ENCODE measurements around the gene FAM107B.
"Not testable (repeated sequence)": the region's sequence is repeated elsewhere in the genome, so short reads cannot be mapped to it uniquely, and the experiment has no call there.

Gene FAM107B

DNA sequence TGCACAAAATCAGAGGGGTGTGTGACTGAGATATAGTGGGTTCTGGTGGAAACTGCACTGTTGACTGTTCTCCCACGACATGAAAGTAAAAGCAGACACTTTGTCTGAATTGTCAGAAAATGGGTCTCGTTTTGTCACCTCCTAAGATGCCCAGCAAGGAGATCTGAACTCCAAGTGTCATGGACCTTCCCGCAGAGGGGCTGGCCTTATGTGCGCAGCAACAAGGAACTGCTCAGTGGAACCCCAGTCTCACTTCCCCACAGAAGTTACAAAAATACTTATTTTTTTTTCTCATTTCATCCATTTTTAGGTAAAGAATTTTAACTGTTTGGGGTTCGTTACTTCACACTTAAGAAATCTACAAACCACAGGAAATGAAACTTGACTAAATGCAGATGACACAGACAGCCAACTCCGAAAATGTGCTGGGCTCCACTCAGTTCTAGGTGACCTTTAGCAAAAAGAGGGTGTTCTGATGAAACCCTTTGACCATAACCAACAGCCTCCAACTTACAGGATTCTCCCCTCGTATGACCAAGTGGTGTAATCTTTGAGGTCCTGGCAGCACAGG lies 115.0 kb downstream of the FAM107B start:
- FAIRE-seq = no peak

DNA sequence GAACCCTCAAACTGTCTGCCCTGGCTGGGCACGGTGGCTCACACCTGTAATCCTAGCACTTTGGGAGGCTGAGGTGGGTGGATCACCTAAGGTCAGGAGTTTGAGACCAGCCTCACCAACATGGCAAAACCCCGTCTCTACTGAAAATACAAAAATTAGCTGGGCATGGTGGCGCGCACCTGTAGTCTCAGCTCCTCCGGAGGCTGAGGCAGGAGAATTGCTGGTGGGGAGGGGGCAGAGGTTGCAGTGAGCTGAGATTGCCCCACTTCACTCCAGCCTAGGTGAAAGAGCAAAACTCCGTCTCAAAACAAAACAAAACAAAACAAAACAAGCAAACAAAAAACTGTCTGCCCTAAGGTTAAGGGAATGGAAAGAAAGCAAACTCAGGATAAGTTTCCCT lies 115.6 kb downstream of the FAM107B start:
- not testable (repeated sequence) for FAIRE-seq

DNA sequence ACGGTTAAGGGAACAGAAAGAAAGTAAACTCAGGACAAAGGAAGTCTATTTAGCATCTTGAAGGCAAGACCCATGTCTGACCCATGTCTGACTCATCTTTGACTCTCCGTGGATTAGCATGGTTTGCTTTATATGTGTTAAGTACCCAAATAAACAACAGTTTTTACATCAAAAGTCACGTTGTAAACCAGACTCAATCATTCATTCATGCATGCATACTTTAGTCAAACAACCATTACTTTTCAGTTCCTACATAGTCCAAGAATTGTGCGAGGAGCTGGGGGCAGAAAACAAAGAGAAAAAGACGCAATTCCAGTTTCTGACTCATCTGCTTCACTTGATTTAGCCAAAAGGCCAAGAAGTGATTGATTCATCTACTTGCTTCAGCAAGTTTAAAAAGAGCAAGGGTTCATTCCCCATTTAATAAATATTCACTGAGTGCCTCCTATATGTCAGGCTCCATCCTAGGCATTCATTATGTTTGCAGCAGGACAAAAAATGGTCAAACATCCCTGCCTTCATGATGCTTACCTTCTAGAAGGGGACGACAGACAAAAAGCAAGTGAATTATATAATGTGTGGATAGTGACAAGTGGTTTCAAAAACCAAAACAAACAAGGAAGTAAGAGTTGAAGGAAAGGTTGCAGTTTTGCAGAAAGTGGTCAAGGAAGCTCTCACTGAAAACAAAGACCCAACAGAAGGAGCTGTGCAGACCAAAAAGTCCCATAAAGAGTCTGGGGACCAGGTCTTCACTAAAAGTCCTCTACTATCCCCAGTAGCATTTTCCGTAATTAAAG lies 116.2 kb downstream of the FAM107B start:
- FAIRE-seq = no peak

DNA sequence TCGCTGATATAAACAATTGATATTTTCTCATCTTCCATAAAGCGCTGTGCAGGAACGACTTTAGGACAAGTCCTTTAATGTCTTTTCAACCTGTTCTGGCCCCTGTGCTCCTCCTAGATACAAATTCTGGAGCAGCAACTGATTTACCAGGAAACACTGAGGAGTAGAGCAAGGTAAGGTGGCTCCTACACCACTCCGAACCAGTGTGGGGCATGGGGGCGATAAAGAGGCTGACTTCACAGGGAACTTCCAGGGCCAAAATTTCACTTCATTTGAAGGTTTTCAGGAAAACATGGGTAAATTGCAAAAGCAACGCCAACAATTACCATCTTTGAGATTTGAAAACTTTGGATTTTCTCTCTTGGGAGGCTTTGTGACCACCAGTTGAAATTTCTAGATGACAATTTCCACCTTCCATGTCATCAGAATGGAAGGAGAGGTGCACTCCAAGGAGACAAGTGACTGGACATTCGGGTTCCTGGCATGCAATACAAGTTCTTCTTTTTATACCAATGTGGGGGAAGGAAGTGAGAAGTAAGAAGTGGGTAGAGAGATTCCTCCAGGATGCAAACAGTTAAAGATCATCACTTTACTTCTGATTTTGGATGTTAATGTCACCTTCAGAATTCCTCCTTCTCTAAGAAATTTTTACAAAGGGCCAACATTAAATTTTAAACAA lies 118.5 kb downstream of the FAM107B start:
- FAIRE-seq = no peak

DNA sequence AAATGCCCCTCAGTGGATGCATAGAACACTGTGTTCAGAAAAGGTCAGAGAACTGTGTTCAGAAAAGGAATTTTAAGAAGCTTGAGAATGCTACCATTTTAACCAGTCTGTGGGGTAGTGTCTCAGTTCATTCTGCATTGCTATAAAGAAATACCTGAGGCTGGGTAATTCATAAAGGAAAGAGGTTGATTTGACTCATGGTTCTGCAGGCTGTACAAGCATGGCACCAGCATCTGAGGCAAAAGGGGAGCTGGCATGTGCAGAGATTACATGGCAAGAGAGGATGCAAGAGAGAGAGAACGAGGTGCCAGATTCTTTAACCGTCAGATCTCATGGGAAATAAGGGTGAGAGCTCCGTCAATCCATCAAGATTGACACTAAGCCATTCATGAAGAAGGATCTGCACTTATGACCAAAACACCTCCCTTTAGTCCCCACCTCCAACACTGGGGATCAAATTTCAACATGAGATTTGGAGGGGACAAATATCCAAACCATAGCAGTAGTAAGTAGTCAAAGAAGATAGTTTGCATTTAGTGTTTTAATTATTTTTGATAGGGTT lies 119.8 kb downstream of the FAM107B start:
- no peak for FAIRE-seq

DNA sequence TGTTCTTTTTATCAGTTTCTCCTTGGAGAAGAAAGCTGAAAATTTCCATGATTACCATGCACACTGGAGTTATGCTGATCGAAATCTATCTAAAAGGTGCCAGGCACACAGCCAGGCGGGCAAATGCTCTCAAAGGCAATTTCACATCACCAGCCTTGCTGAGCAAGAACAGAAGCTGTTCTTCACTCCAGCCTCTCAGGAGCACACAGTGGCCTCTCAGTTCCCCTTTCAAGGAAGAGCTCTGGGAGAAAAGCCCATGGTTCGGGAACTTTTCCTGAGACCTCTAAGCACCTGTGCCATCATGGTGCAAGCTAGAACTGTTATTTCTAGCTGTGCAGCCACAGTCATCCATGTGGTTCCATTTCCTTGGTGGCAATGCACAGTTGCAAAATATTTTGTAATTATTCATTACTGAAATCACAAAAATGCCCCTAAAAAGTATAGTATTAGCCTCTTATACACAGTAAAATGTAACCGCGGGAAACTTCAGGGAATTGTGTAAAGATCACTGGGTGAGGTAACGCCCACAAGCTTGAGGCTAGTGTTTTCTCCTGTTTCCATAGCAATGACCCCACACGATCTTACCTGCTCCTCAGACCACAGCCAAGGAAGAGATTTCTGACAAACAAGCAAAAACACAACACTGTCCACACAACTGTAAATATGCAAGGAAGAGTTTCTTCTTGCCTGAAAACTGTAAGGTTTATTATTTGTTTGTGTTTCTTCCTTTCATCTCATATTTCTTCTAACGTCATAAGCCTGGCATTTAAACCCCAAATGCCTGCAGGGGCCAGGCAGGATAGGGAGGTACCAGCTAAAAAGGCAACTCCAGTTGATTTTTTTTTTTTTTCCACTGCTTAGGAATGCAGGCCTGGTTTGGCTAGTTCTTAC lies 121.2 kb downstream of the FAM107B start:
- FAIRE-seq = no peak

DNA sequence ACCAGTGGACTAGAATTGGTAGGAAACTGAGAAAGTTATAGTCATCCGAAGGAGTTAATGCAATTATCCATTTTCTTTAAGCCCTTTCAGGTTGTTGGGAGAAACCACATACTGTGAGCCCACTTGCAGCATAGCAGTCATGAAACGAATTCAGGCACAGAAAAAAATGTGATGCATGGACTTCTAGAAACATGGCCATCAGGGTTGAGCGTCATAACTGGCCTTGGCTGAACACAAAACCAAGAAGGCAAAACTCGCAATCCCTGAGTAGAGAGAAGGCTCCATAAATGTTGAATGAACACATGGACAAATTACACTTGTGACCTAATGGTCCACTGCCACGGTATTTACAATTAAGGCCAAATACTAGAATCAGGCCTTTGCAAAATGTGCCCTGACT lies 121.9 kb downstream of the FAM107B start:
- no peak for FAIRE-seq

DNA sequence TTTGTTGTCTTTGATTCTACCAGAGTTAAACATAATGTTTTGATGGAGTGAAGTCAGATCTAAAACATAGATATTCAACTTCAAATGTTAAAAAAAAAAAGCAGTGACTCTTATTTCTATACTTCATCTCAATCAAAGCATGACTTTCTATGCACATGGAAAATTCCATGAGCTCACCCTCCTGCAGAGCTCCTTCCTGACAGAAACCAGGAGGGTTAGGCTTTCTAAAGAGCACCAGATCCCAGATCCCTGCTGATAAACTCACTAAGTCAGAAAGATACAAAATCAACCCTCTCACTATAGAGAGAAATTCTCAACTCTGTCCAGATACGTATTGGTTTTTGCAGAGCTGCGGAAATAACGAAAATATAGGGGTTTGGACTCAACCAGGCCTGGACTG lies 122.6 kb downstream of the FAM107B start:
- FAIRE-seq = no peak

DNA sequence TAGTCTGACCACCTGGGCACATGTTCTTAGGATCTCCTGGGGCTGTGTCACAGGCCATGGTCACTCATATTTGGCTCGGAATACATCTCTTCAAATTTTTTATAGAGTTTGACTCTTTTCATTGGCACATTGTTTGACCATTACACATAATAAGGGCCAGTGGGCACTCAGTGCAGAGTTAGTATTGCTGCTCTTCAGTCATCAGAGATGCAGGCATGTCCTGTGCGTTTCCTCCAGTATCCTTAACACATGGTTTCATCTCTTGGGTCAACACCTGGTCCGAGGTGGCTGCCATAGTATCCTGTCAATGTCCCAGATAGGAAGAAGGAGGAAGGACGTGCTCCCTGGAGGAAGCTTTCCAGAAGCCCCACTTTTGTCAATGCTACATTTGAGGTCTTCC lies 125.0 kb downstream of the FAM107B start:
- no peak for FAIRE-seq

DNA sequence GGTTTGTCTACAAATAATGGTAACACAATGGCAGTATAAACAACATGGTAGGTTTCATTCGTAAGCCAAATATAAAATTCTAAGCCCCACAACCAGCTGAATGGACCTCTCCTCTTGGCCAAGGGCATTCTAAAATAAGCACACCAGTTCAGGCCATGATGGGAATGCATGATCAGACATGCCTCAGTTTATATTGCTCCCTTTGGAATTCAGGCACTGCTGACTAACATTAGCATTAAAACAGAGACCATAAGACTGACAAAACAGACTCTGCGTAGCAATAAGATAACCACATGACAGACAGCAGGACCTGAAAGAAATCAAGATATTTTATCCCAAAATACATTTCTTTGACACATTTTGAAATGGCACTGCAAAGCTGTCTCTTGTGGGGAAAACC lies 125.8 kb downstream of the FAM107B start:
- no peak for FAIRE-seq

DNA sequence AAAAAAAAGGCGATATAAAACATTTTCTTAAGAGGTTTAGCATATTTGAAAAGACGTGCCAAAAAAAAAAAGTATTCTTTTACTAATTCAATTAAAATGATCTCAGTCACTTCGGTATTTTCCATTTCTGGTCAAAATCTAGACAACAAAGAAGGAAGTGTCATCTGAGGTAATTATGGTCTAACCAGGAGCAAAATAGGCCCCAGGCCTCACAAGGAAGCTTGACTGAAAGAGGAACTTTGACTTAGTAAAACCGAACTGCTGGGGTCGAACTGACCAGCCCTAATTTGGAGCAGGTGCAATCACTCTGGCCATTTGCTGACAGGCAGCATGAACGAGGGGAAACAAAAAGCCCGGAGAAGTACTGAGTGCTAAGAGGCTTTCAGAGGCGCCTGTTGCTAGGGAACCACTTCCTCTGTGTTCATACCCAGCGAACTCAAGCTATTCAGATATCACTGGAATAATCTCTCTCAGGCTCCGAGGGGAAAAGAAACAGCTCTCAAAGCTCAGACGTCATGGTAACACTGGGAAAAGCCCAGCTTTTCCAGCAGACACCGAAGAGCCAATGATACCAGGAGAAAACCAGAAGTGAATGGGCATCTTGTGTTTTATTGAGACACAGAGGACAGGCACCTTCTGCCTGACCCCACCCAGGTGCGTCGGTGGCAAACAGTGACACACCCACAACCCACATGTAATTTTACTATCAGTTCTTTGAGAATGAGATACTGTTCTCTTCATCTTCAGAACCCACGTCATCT lies 126.5 kb downstream of the FAM107B start:
- FAIRE-seq = no peak

DNA sequence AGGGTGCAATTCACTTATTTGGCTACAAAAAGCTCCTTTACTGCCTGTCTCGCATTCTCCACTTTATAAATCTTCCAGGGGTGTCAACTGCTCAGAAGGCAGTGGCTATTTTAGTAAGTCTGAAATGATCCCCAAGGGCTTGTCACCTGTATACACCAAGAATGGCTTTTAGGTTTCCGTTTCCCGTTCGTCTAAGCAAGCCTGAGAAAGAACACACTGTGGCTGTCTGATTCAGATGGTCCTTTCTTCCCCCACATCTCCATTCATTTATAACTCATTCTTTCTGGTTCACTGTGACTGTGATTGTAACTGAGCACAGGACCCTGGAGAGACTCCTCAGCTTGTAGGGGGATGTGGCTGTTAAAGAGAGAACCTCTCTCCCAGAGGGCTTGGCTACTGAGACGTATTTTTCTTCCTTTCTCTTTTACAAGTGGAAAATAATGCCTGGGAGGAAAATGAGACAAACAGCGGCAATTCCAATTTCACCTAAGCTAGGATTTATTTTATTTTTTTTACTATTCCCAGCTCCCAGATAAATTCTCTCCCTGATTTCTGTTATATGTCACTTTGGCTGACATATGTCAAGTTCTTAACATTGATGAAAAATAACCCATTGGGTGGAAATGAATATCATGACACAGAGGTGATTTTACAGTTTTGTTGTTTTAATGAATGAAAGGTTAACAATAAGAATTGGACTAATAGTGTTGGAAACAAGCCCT lies 129.3 kb downstream of the FAM107B start:
- FAIRE-seq = no peak

DNA sequence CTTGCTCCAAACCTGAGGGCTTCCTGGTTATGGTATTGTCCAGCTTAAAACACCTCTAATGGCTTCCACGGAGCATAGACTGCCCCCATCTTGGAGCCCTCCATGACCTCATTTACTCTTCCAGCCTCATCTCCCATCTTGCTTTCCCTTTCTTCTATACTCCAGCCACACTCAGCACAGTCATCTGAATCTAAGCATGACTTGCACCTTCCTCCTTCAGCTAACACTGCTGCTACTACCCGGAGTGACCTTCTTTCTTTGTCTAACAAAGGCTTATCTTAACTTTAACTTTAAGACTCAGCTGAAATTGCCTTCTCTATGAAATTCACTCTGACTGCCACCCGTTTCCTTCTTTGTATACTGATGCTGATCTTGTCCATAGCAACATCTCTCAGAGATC lies 135.1 kb downstream of the FAM107B start:
- FAIRE-seq = no peak

DNA sequence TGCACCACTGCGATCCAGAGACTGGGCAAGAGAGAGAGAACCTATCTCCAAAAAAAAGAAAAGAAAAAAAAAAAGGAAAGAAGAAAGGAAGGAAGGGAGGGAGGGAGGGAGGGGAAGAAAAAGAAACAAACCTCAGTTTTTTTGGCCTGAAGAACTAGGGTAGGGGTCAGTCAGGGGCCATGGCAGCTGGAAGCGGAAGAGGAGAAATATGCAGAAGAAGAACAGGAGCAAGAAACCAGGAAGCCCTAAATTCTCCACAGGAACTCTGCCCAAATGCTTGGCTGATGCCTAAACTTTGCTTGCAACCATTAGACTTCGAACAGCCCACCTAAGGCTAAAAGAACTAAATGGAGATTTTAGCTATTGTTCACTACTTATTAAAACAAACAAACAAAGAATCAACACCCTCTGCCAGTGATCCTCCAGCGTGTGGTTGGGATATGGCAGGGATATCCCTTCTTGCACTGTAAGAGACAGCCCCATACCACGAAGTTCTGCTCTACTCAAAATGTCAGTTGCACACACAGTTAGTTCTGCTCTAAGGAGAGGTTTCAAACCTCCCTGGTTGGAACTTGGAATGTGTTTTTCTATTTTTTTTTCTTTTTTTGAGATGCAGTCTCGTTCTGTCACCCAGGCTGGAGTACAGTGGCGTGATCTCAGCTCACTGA lies 139.5 kb downstream of the FAM107B start:
- no peak for FAIRE-seq

DNA sequence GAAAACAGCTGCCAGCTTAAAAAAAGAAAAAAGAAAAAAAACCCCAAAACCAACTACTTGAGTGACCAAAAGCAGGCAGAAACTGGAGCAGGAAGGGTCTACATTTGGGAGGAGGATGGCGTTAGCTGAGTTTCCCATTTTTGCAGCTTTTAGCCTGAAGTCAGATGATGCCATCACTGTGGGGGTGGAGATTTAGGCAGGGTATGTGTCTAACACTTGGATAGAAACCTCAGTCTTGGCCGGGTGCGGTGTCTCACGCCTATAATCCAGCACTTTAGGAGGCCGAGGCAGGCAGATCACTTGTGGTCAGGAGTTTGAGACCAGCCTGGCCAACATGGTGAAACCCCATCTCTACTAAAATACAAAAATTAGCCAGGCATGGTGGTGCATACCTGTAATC lies 140.1 kb downstream of the FAM107B start:
- not testable (repeated sequence) for FAIRE-seq

DNA sequence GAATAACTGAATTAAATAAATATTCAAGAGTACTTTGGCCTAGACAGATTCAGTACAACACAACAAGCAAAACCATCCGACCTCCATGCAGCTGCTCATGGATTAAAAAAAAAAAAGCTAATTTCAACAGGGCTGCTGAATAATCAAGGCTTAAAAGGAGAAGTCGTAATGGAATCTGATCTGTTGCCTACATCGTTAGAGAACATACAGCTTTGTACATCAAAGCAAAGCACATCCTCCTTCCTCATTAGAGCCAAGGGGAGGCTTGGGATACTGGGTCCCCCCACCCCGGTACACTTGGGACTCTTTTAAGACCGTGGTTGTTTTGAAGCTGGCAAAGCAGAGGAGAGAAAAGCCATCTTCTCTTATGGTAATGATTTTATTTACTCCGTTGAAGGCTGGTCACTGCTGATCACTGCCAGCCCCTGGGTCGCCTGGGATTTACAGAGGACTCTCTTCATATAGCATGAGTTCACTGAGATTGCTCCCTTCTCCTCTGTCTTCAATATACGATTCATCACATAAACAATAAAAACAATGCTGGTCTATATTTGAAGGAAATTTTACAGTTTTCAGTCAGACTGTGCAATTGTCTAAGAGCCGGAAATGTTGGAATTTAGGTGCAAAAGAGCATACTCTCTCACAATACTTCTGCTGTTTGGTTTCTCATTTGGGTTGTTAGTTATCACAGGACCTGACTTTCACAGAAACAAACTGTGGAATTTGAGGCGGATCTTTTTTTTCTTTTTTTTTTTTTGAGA lies 148.8 kb downstream of the FAM107B start:
- FAIRE-seq = no peak

DNA sequence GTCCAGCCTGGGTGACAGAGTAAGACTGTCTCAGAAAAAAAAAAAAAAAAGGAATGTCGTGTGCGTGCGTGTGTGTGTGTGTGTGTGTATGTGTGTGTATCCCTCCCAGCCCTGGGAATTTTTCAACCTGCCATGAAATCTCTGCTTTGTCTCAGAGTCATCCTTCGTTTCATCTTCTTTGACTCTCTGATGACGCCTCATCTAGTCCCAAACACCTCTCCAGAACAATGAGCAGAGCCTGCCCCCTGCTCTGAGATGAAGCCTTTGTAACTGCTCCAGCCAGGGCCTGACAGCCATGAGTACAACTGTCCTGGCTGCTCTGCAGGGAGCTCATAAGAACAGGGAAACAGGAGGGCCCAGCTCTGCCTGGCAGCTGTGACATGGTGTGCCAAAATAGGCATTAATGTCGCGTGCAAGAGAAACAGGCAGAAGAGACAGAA lies 149.5 kb downstream of the FAM107B start:
- no peak for FAIRE-seq

DNA sequence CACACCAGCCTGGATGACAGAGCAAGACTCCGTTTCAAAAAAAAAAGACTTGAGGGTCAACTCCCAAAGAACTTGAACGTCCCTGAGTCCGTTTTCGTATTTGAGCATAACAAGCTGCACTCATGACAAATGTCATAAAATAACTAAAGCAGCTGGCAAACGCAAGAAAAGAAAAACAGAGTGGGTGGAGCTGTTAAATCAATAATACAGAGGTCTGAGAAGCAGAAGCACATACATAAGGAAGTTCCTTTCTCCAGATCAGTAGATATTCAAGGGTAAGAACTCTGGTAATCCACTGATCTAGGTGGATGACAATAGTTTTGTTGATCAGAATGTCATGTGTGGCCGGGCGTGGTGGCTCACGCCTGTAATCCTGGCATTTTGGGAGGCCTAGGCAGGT lies 150.1 kb downstream of the FAM107B start:
- no peak for FAIRE-seq

DNA sequence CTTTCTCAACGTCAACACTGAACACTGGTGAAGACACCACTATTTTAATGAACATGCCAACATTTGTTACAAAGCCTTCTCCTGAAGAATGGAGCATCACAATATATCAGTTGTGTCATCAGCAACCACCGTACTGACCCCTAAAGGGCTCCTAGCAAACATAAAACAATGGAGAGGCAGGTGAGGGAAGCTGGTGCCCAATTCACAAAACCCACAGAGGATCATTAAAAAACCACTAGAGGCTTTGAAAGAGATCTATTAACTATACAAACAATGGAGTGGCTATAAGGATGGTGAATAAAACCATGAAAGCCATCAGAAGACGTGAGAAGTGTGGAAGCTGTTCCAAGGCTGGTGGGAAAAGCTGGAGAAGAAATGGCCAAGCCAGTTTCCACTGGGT lies 150.8 kb downstream of the FAM107B start:
- FAIRE-seq = no peak

DNA sequence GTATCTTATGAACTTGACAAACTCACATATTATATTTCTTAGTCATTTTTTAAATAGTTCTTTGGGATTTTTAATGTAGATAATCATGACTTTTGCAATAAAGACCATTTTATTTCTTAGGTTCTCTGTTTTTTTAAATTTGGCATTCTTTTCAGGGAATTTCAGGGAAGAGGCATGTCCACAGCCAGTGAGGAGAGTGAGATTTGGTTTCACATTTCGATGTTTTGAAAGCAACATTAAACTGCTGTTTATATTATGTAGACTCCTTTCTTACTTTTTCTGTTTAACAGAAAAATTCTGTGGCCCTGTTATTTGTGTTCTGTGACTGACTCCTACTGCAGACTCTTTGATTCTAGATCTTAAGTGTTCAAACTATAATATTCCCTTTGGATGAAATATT lies 153.7 kb downstream of the FAM107B start:
- peak; percentile 85 for FAIRE-seq
